ENCODE data around the gene SLC30A2.

- TF ChIP-seq CTCF (conservative IDR thresholded peaks at IDR 0.05; ENCODE audit: low read depth in 2 of 2) (no peak), POLR2AphosphoS5 (IDR thresholded peaks at IDR 0.05; ENCODE audit: low read depth) (no peak), EZH2 (IDR thresholded peaks at IDR 0.05; ENCODE audit: low read depth, unreplicated experiment) (no peak), CREB1 (CRISPR knock-in tag; IDR thresholded peaks at IDR 0.05; ENCODE audit: low read depth) (no peak), ETS1 (IDR thresholded peaks at IDR 0.05) (no peak), NANOG (IDR thresholded peaks at IDR 0.05; ENCODE audit: borderline replicate concordance) (no peak), REST (IDR thresholded peaks at IDR 0.05; ENCODE audit: unreplicated experiment) (no peak), ZNF462 (CRISPR knock-in tag; IDR thresholded peaks at IDR 0.05) (no peak), JUNB (IDR thresholded peaks at IDR 0.05; ENCODE audit: unreplicated experiment) (no peak)
These were observed 20.4 kb downstream of the SLC30A2 start for GRCh38 chr1:26025517-26025916.
